Ecto neural progenitor cell (in vitro differentiated cells): ENCODE measurements around the gene KMT5C.

Experiments
- DNase-seq: peaks from one replicate; pipeline ENCODE4 v3.0.0-alpha.2; 2018; ENCODE audit warnings: low spot score

The KMT5C gene

DNA sequence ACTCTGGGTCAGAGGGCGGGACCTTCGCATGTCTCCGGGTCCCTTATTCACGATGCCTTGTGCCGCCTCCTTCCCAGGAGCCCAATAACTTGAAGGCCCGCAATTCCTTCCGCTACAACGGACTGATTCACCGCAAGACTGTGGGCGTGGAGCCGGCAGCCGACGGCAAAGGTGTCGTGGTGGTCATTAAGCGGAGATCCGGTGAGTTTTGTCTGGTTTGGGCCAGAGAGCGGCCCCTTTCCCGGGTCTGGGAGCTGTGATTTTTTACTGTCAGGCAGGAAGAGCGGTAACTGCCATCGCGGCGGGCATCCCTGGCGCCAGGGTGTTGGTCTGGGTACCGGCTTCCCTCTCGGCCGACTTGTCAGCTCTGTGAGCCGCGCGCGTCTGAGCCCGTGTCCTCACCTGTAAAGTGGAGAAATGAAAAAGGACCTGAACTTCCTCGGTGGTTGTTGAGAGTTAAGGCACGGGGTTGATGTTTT is 46.9 kb downstream of the KMT5C start:
- no peak for DNase-seq

DNA sequence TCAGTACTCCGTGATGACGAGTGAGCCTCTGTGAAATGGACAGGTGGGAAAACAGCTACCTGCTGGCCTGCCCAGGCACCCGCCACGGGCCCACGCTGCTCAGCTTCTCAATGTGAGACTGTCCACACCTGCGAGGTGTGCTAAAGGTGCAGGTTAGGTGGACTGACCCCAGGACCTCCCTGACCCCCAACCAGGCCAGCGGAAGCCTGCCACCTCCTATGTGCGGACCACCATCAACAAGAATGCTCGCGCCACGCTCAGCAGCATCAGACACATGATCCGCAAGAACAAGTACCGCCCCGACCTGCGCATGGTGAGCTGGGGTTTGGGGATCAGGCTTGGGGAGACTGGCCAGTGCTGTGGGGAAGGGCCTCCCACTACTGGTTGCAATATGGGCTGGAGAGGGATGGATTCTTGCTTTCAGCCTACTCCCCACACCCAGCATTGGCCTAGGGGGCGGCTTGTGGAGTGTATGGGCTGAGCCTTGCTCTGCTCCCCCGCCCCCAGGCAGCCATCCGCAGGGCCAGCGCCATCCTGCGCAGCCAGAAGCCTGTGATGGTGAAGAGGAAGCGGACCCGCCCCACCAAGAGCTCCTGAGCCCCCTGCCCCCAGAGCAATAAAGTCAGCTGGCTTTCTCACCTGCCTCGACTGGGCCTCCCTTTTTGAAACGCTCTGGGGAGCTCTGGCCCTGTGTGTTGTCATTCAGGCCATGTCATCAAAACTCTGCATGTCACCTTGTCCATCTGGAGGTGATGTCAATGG is 48.2 kb downstream of the KMT5C start:
- DNase-seq = no peak

DNA sequence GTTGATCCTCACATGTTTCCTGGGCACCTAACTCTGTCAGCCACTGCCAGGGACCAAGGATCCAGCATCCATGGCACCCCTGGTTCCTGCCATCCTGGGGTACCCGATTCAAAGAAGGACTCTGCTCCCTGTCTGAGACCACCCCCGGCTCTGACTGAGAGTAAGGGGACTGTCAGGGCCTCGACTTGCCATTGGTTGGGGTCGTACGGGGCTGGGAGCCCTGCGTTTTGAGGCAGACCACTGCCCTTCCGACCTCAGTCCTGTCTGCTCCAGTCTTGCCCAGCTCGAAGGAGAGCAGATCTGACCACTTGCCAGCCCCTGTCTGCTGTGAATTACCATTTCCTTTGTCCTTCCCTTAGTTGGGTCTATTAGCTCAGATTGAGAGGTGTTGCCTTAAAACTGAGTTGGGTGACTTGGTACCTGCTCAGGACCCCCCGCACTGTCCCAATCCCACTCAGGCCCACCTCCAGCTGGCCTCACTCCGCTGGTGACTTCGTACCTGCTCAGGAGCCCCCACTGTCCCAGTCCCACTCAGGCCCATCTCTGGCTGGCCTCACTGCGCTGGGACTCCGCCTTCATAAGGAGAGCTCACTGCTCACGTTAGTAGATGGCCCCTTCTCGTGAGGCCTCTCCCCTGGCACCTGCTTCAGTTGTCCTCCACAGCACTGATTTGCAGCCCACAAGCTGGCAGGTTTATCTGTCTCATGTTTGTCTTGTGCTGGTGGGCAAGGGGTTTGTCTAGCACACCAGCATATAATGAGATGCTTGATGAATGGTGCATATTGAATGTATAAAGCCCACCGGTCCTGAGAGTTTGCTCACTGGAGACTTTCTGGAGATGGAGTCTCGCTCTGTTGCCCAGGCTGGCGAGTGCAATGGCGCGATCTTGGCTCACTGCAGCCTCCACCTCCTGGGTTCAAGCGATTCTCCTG is 50.0 kb downstream of the KMT5C start:
- DNase-seq = no peak

DNA sequence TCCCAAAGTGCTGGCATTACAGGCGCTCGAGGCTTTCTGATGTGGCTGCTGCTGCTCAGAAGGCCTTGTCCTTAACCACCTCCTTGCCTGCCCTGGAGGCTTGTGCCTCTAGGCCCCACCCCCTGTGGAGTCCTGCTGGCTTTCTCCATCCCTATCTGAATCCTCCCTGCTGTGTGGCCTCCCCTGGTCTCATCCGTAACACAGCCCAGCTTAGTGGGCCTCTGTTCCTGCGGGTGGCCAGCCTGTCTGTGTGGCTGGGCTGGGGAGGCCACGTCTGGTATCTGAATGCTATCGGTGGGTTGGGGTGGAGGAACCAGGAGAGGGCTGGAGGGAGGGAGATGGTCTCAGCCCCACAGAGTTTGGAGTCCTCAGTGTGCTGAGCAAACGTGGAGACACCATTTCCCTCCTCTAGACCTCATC is 50.8 kb downstream of the KMT5C start:
- DNase-seq = no peak

DNA sequence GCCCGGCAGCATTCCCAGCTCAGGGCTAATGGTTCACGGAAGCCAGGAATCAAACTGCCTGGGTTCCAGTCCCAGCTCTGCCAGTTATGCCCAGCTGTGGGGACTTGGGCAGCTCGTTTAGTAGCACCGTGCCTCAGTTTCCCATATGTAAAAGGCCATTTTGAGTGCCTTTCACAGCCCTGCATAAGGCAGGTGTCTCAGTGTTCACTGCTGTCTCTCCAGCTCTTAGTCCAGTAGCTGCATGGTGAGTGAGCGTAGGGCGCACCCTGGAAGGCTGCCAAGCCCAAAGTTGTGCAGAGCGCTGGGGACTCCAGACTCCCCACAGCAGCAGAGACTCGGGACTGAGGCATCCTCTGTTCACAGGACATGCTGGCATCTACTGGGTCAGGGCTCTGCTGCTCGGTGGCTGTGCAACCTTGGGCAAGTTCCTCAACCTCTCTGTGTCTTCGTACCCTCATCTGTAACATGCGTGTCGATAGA is 51.6 kb downstream of the KMT5C start:
- no peak for DNase-seq

DNA sequence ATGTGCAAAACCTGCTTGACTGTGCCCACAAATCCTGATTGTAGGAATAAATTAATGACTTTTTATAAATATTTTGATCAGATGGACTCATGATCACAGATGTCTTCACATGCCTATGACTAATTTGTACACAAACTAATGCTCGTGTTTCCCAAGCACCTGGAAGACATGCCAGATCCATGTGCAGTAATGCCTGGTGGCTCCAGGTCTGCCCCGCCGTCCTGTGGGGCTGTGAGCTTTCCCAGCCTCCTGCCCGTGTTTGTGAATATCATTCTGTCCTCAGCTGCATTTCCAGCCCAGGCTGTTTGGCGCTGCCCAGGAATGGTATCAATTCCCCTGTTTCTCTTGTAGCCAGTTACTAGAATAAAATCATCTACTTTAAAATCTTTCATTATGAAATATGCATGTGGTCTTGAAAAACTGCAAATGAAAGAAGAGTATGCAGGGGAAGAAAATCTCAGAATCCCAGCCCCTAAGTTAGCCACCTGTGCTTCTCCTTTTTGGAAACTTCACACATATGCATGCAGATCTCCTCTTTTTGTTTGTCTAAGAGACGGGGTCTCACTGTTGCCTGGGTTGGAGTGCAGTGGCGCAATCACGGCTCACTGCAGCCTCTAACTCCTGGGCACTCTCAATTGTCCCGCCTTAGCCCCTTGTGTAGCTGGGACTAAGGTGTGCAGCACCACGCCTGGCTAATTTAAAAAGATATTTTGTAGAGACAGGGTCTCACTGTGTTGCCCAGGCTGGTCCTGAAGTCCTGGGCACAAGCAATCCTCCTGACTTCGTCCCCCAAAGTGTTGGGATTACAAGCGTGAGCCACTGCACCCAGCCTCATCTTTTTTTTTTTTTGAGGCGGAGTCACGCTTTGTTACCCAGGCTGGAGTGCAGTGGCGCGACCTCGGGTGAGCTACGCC is 52.3 kb downstream of the KMT5C start:
- DNase-seq = no peak

DNA sequence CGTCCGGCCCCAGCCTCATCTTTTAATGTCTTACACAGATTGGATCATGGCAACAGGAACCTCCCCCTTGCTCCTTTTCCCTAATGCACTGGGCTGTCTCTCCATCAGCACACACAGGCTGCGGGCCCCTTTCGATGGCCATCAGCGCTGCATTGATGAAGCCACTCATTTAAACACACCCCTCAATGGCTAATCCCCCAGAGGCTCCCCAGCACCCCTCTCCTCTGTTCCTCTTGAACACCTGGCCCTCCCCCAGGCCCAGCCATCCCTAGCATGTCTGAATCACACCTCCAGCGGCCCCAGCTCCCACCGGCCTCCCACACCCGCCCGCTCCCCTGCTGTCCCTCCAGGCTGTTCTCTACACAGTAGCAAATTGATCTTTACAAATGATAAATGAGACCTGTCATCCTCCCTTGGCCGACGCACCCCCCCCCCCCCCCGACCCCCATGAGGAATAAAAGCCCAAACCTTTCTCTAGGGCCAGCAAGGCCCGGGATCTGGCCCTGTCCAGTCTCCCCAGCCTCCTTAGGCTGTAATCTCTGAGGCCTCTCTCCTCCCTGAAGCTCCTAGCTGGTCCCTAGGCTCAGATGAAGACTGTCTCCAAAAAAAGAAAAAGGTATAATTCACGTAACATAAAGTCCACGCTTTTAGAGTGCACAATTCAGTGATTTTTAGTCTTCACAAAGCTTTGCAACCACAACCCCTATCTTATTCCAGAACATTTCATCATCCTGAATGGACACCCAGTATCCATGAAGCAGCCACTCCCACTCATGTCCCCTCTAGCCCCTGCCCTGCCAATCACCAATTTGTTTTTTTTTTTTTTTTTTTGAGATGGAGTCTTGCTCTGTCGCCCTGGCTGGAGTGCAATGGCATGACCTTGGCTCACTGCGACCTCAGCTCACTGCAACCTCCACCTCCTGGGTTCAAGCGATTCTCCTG is 53.4 kb downstream of the KMT5C start:
- DNase-seq = no peak
